GM12878 (cell line): ENCODE results near the gene ELN.

ENCODE experiments used
- CTCF ChIP-seq, 3 experiments: IDR thresholded peaks in 2 of 3; conservative IDR thresholded peaks in 1 of 3; 2 replicates each; pipeline ENCODE4 v1.5.1; 2011; ENCODE audit warnings: low read depth in 3 of 3, low read length in 3 of 3, mild to moderate bottlenecking in 3 of 3, control low read depth in 2 of 3, moderate library complexity in 2 of 3, inconsistent platforms in 1 of 3, mixed read lengths in 1 of 3; ENCODE audit not compliant: control insufficient read depth in 2 of 3, insufficient read depth in 1 of 3; ENCODE audit errors: extremely low read depth in 1 of 3
- E2F8 ChIP-seq: fragments of 450-650 bp; IDR thresholded peaks from 2 replicates; pipeline ENCODE4 v1.6.1; 2018; ENCODE audit warnings: mild to moderate bottlenecking, low read depth, moderate library complexity; ENCODE audit not compliant: partially characterized antibody
- FOXK2 ChIP-seq: fragments of 450-650 bp; IDR thresholded peaks from 2 replicates; pipeline ENCODE4 v1.6.1; 2017; ENCODE audit warnings: mild to moderate bottlenecking, moderate library complexity
- JUND ChIP-seq: IDR thresholded peaks from 2 replicates; pipeline ENCODE4 v1.6.1; 2012; ENCODE audit warnings: low read depth, mild to moderate bottlenecking, low read length, improper control_type of control experiment, moderate library complexity
- NFIC ChIP-seq: IDR thresholded peaks from 2 replicates; pipeline ENCODE4 v1.6.1; 2012; ENCODE audit warnings: low read depth, mild to moderate bottlenecking, inconsistent platforms, low read length, moderate library complexity
- NR2C1 ChIP-seq: fragments of 450-650 bp; IDR thresholded peaks from 2 replicates; pipeline ENCODE4 v1.6.1; 2017; ENCODE audit warnings: antibody characterized with exemption, mild to moderate bottlenecking, moderate library complexity
- PBX3 ChIP-seq: IDR thresholded peaks from 2 replicates; pipeline ENCODE4 v1.6.1; 2011; ENCODE audit warnings: mild to moderate bottlenecking, low read depth, low read length, moderate library complexity; ENCODE audit not compliant: insufficient replicate concordance
- POLR2A ChIP-seq: IDR thresholded peaks from 2 replicates; pipeline ENCODE4 v1.6.1; 2011; ENCODE audit warnings: low read depth, mild to moderate bottlenecking, low read length
- RELA ChIP-seq: fragments of 450-650 bp; IDR thresholded peaks from 2 replicates; pipeline ENCODE4 v1.8.0; 2014; ENCODE audit warnings: borderline replicate concordance; ENCODE audit not compliant: partially characterized antibody
- SUPT20H ChIP-seq: IDR thresholded peaks from 2 replicates; pipeline ENCODE4 v1.6.1; 2011; ENCODE audit warnings: low read depth, mild to moderate bottlenecking, low read length, moderate library complexity, borderline replicate concordance; ENCODE audit not compliant: control insufficient read depth
- USF2 ChIP-seq: IDR thresholded peaks from 2 replicates; pipeline ENCODE4 v1.6.1; 2011; ENCODE audit warnings: low read depth, low read length, improper control_type of control experiment, borderline replicate concordance
- ZNF274 ChIP-seq: IDR thresholded peaks from one replicate; pipeline ENCODE4 v1.8.0; 2011; ENCODE audit not compliant: insufficient read length, insufficient read depth

GRCh38 chr7:74029089-74029785, 1.3 kb downstream of the ELN start:
- no peak for TF ChIP-seq CTCF (IDR thresholded peaks at IDR 0.05 in 2 of 3, conservative IDR thresholded peaks at IDR 0.05 in 1 of 3; ENCODE audit: control insufficient read depth in 2 of 3, extremely low read depth in 1 of 3, insufficient read depth in 1 of 3, low read depth in 3 of 3, low read length in 3 of 3)
- no peak for TF ChIP-seq JUND
- TF ChIP-seq NFIC: no peak
- no peak for TF ChIP-seq FOXK2
- TF ChIP-seq PBX3: no peak
- TF ChIP-seq ZNF274: no peak
- TF ChIP-seq USF2: no peak
- no peak for TF ChIP-seq E2F8
- TF ChIP-seq RELA: no peak
- no peak for TF ChIP-seq POLR2A
- TF ChIP-seq NR2C1: no peak
- TF ChIP-seq SUPT20H: no peak
